Right lobe of liver (tissue), 6 donors: ENCODE data around the gene TNFSF15. TPM values are rescaled to one million over a fixed set of nuclear protein-coding genes. Genes with fewer than 3 reads are reported as not detected.

Experiments used
- ATAC-seq, 4 donors: fragments of 200-7000 bp; cut with Tn5 transposase; one replicate each; pipeline ENCODE4 v1.9.1; 2020; ENCODE audit warnings: mild to moderate bottlenecking in 4 of 4, moderate library complexity in 4 of 4
- DNase-seq, 3 donors: peaks; one replicate each; pipeline ENCODE4 v3.0.0-alpha.2; 2020
- H3K27ac ChIP-seq, 3 donors: fragments of 200-600 bp; one replicate each; pipeline ENCODE4 v1.8.0; 2022
- H3K27me3 ChIP-seq, 2 donors: fragments of 200-600 bp; one replicate each; pipeline ENCODE4 v1.8.0; 2022
- H3K36me3 ChIP-seq, 4 donors: fragments of 200-600 bp; sonication (generic) in 1 of 4; one replicate each; pipeline versions ENCODE4 v1.5.1 to v1.8.0; 2017 to 2022; ENCODE audit warnings: control low read depth in 1 of 4
- H3K4me1 ChIP-seq, 4 donors: fragments of 200-600 bp; sonication (generic) in 1 of 4; one replicate each; pipeline versions ENCODE4 v1.5.1 to v1.8.0; 2017 to 2022; ENCODE audit warnings: control low read depth in 1 of 4
- H3K4me3 ChIP-seq, 3 donors: fragments of 200-600 bp; one replicate each; pipeline ENCODE4 v1.8.0; 2022
- H3K9me3 ChIP-seq, 4 donors: fragments of 200-600 bp; sonication (generic) in 1 of 4; one replicate each; pipeline versions ENCODE4 v1.5.1 to v1.8.0; 2017 to 2022; ENCODE audit warnings: control low read depth in 1 of 4
- CTCF ChIP-seq, 4 donors: fragments of 200-600 bp in 3 of 4; fragments of 450-650 bp in 1 of 4; IDR thresholded peaks; one replicate each; pipeline versions ENCODE4 v1.5.1 to v1.8.0; 2016 to 2022; ENCODE audit warnings: antibody characterized with exemption in 4 of 4, mild to moderate bottlenecking in 2 of 4
- POLR2A ChIP-seq: fragments of 450-650 bp; IDR thresholded peaks from one replicate; pipeline ENCODE4 v1.6.1; 2017; ENCODE audit warnings: antibody characterized with exemption, mild to moderate bottlenecking
- WGBS: methylation state at CpG from one replicate; pipeline ENCODE4 v1.1.6; 2018; ENCODE audit warnings: low coverage, low lambda C conversion rate; ENCODE audit not compliant: insufficient coverage; ENCODE audit errors: missing lambda C conversion rate; 5-methylcytosine and 5-hydroxymethylcytosine counted together
- intact Hi-C, 2 donors: fragments of 100-400 bp; cut with DNase I; formaldehyde crosslinking; loops; one replicate each; pipeline versions ENCODE4 v1.11.2 to v1.14.1; 2022
- total RNA-seq, 6 experiments: library from RNA; depleted of rRNA in 2 of 6; stranded (reverse); fragments of >200 nt in 2 of 6; fragmentation: NEBNext Ultra II Directional in 3 of 6; extraction: Animal tissue kit (Norgen Biotek cat#: 25700) in 3 of 6; gene quantifications; one replicate each; pipeline versions ENCODE4 v1.1.0 to v1.2.4, GENCODE V29; 2016 to 2023
- donor health status: DM: no; HTN: yes; CAD: no.
- donor health status: DM: no; HTN: no; CAD: no.
- donor health status: DM: no; HTN: no; CAD: no.
- donor health status: DM: no; HTN: yes; CAD: no.
- donor health status: DM: no; HTN: yes; CAD: no.

Gene TNFSF15
- total RNA-seq, 6 experiments from 2014 or later, result 0.04 to 0.35 (median 0.06) TPM; not detected in 1

- intact Hi-C loops, result no loop called here
- DNase-seq (no peak), ATAC-seq (no peak)
- Histone ChIP-seq H3K9me3 (no peaks in the 10 kb centered on the region), H3K4me3 (no peak overlapping the region), H3K27me3 (no peaks in the 10 kb centered on the region), H3K36me3 (no peaks in the 10 kb centered on the region), H3K4me1 (no peaks in the 10 kb centered on the region), H3K27ac (no peak overlapping the region)
- TF ChIP-seq POLR2A, result no peak
- no peak for TF ChIP-seq CTCF (IDR thresholded peaks at IDR 0.05)
- 83% methylated on average over 2 of the region's 2 CpGs for WGBS
These were observed 48.4 kb downstream of the TNFSF15 start for GRCh38 chr9:114757395-114757794.

GRCh38 chr9:114756920-114757319, 48.9 kb downstream of the TNFSF15 start:
- H3K27ac ChIP-seq, result no peak overlapping the region
- H3K9me3 ChIP-seq, result no peaks in the 10 kb centered on the region
- TF ChIP-seq POLR2A (no peak), CTCF (IDR thresholded peaks at IDR 0.05) (no peak)
- DNase-seq, result no peak
- ATAC-seq, result no peak
- H3K36me3 ChIP-seq, result no peaks in the 10 kb centered on the region
- H3K27me3 ChIP-seq, result no peaks in the 10 kb centered on the region
- H3K4me1 ChIP-seq, result no peaks in the 10 kb centered on the region
- no peak overlapping the region for H3K4me3 ChIP-seq
- intact Hi-C loops, result no loop called here

- intact Hi-C loops, result no loop called here
- DNase-seq (no peak), ATAC-seq (no peak)
- Histone ChIP-seq H3K9me3 (no peaks in the 10 kb centered on the region), H3K4me1 (no peaks in the 10 kb centered on the region), H3K4me3 (no peak overlapping the region), H3K36me3 (no peaks in the 10 kb centered on the region), H3K27me3 (no peaks in the 10 kb centered on the region), H3K27ac (no peak overlapping the region)
- WGBS, result 42% methylated on average over 3 of the region's 3 CpGs
- TF ChIP-seq CTCF (IDR thresholded peaks at IDR 0.05) (no peak), POLR2A (no peak)
These were observed 51.3 kb downstream of the TNFSF15 start for GRCh38 chr9:114754581-114754980.

GRCh38 chr9:114746591-114747346, 59.1 kb downstream of the TNFSF15 start:
- TF ChIP-seq POLR2A, result no peak
- no peak for TF ChIP-seq CTCF (IDR thresholded peaks at IDR 0.05)
- intact Hi-C loops, result loop anchor here in 1 of 2 donors (10.0 kb wide), 1 partner anchor 158 kb away; no protein-coding TSS in a partner anchor
- ATAC-seq, result no peak
- H3K4me1 ChIP-seq, result peaks cover 0 to 13% (median 0%) of the 10 kb centered on the region in 4 donors
- H3K27me3 ChIP-seq, result no peaks in the 10 kb centered on the region
- DNase-seq, result no peak
- no peaks in the 10 kb centered on the region for H3K36me3 ChIP-seq
- H3K9me3 ChIP-seq, result no peaks in the 10 kb centered on the region
- H3K4me3 ChIP-seq, result no peak overlapping the region
- no peak overlapping the region for H3K27ac ChIP-seq
- 54% methylated on average over 2 of the region's 2 CpGs for WGBS
